K562 (cell line): ENCODE results near the gene CDCA5. TPM values are rescaled to one million over a fixed set of nuclear protein-coding genes. Genes with fewer than 3 reads are reported as not detected.

Experiments
- CC2D1A ChIP-seq: fragments of 450-650 bp; IDR thresholded peaks from 2 replicates; pipeline ENCODE4 v1.6.1; 2017; ENCODE audit warnings: mild to moderate bottlenecking
- CREB1 ChIP-seq, 2 experiments: sonication (generic) in 1 of 2; formaldehyde crosslinking in 1 of 2; IDR thresholded peaks; 2 replicates each; pipeline versions ENCODE4 v1.6.1 to v1.8.0; 2012 to 2022; ENCODE audit warnings: inconsistent platforms in 1 of 2, mild to moderate bottlenecking in 1 of 2, missing genetic modification reagents in 1 of 2, moderate library complexity in 1 of 2
- ETS2 ChIP-seq: IDR thresholded peaks from 2 replicates; pipeline ENCODE4 v1.6.1; 2016; ENCODE audit warnings: borderline replicate concordance, missing genetic modification characterization, mild to moderate bottlenecking, moderate library complexity, missing compliant biosample characterization; ENCODE audit not compliant: poor library complexity, severe bottlenecking
- ETV1 ChIP-seq: fragments of 450-650 bp; conservative IDR thresholded peaks from 2 replicates; pipeline ENCODE4 v1.6.1; 2016; ENCODE audit warnings: missing genetic modification characterization, control low read depth, low read depth, missing compliant biosample characterization
- FOSL1 ChIP-seq: fragments of 200-800 bp; sonication (Bioruptor generic); conservative IDR thresholded peaks from 2 replicates; pipeline ENCODE4 v1.6.1; 2016; ENCODE audit warnings: missing genetic modification characterization, missing compliant biosample characterization
- GABPB1 ChIP-seq: sonication (generic); formaldehyde crosslinking; IDR thresholded peaks from 2 replicates; pipeline ENCODE4 v1.8.0; 2022; ENCODE audit warnings: mild to moderate bottlenecking, missing genetic modification reagents
- HMGN3 ChIP-seq: IDR thresholded peaks from 2 replicates; pipeline ENCODE4 v1.6.1; 2011; ENCODE audit warnings: borderline replicate concordance, low read depth, mild to moderate bottlenecking, mixed read lengths, low read length; ENCODE audit not compliant: insufficient read length; ENCODE audit errors: extremely low read depth
- LCOR ChIP-seq: sonication (generic); formaldehyde crosslinking; IDR thresholded peaks from 2 replicates; pipeline ENCODE4 v1.8.0; 2022; ENCODE audit warnings: mild to moderate bottlenecking, missing genetic modification reagents
- MCM5 ChIP-seq: fragments of 450-650 bp; IDR thresholded peaks from 2 replicates; pipeline ENCODE4 v1.6.1; 2016; ENCODE audit warnings: low read depth
- MTA2 ChIP-seq: fragments of 450-650 bp; IDR thresholded peaks from 2 replicates; pipeline ENCODE4 v1.6.1; 2016; ENCODE audit warnings: low read depth
- NELFE ChIP-seq: IDR thresholded peaks from 2 replicates; pipeline ENCODE4 v1.6.1; 2011; ENCODE audit warnings: mild to moderate bottlenecking; ENCODE audit not compliant: insufficient read depth, insufficient read length
- NFXL1 ChIP-seq: fragments of 450-650 bp; formaldehyde crosslinking; IDR thresholded peaks from 2 replicates; pipeline ENCODE4 v1.4.0; 2021; ENCODE audit warnings: mild to moderate bottlenecking
- POLR2B ChIP-seq: fragments of 450-650 bp; IDR thresholded peaks from 2 replicates; pipeline ENCODE4 v1.6.1; 2018; ENCODE audit warnings: low read depth; ENCODE audit not compliant: partially characterized antibody
- PURB ChIP-seq: sonication (generic); formaldehyde crosslinking; IDR thresholded peaks from 2 replicates; pipeline ENCODE4 v1.9.0; 2021; ENCODE audit warnings: low read depth, mild to moderate bottlenecking, missing genetic modification reagents
- PYGO2 ChIP-seq: fragments of 450-650 bp; IDR thresholded peaks from 2 replicates; pipeline ENCODE4 v1.6.1; 2016; ENCODE audit warnings: mild to moderate bottlenecking, missing genetic modification characterization, moderate library complexity, missing compliant biosample characterization
- SMAD2 ChIP-seq: fragments of 150-350 bp; IDR thresholded peaks from 2 replicates; pipeline ENCODE4 v1.6.1; 2014; ENCODE audit warnings: low read depth, mild to moderate bottlenecking, low read length
- SRSF7 ChIP-seq: fragments of 200-400 bp; formaldehyde crosslinking; optimal IDR thresholded peaks from 2 replicates; pipeline ENCODE3; 2017; ENCODE audit warnings: mild to moderate bottlenecking, low read depth, low read length
- TEAD2 ChIP-seq: fragments of 450-650 bp; IDR thresholded peaks from 2 replicates; pipeline ENCODE4 v1.6.1; 2016; ENCODE audit warnings: missing genetic modification characterization, control low read depth, missing compliant biosample characterization
- TEAD4 ChIP-seq, 2 experiments: sonication (generic) in 1 of 2; formaldehyde crosslinking in 1 of 2; IDR thresholded peaks; 2 replicates each; pipeline versions ENCODE4 v1.6.1 to v1.8.0; 2012 to 2022; ENCODE audit warnings: borderline replicate concordance in 1 of 2, inconsistent platforms in 1 of 2, low read length in 1 of 2, mild to moderate bottlenecking in 1 of 2, missing genetic modification reagents in 1 of 2
- TFAM ChIP-seq: fragments of 250-450 bp; sonication (Bioruptor Pico); conservative IDR thresholded peaks from 2 replicates; pipeline ENCODE4 v1.5.0; 2021; ENCODE audit warnings: mild to moderate bottlenecking, moderate library complexity
- XRCC5 ChIP-seq: fragments of 200-400 bp; formaldehyde crosslinking; IDR thresholded peaks from 2 replicates; pipeline ENCODE4 v1.6.1; 2017; ENCODE audit warnings: low read depth, mild to moderate bottlenecking, low read length
- ZC3H4 ChIP-seq: sonication (generic); formaldehyde crosslinking; IDR thresholded peaks from 2 replicates; pipeline ENCODE4 v1.9.0; 2021; ENCODE audit warnings: missing genetic modification reagents, borderline replicate concordance
- ZNF217 ChIP-seq: sonication (generic); formaldehyde crosslinking; IDR thresholded peaks from 2 replicates; pipeline ENCODE4 v1.8.0; 2022; ENCODE audit warnings: mild to moderate bottlenecking, missing genetic modification reagents
- ZNF24 ChIP-seq: fragments of 450-650 bp; IDR thresholded peaks from 2 replicates; pipeline ENCODE4 v1.6.1; 2016
- ZNF507 ChIP-seq: conservative IDR thresholded peaks from 2 replicates; pipeline ENCODE4 v1.6.1; 2017; ENCODE audit warnings: missing genetic modification characterization, missing compliant biosample characterization
- ZNF766 ChIP-seq: fragments of 200-800 bp; sonication (Bioruptor generic); conservative IDR thresholded peaks from 2 replicates; pipeline ENCODE4 v1.6.1; 2016; ENCODE audit warnings: missing genetic modification characterization, missing compliant biosample characterization
- polyA plus RNA-seq, 8 experiments: library from polyadenylated mRNA; depleted of rRNA in 4 of 8; stranded (reverse) in 5 of 8; unstranded in 3 of 8; fragments of >200 nt; fragmentation: Nextera tagmentation in 2 of 8; fragmentation: Illumina TruSeq in 1 of 8; extraction: Ambion mirVana in 2 of 8; extraction: Trizol in 1 of 8; gene quantifications; 2 replicates each; pipeline versions ENCODE4 v1.2.1 to v1.2.3, GENCODE V29; 2011 to 2014; ENCODE audit warnings: inconsistent platforms in 1 of 8, missing spikeins in 1 of 8
- total RNA-seq, 7 experiments: library from RNA; depleted of rRNA in 6 of 7; stranded (reverse); fragments of >200 nt in 6 of 7; fragmentation: Illumina TruSeq in 2 of 7; extraction: Trizol in 2 of 7; gene quantifications; 2 replicates each; pipeline versions ENCODE4 v1.2.1 to v1.2.3, GENCODE V29; 2011 to 2021; ENCODE audit warnings: low replicate concordance in 1 of 7
- TF ChIP-seq, protein P1 (sequence below): fragments of 450-650 bp; IDR thresholded peaks from 2 replicates; pipeline ENCODE4 v1.6.1; 2016; ENCODE audit warnings: borderline replicate concordance

The CDCA5 gene
- total and polyA plus RNA-seq, 9 of the 15 experiments (the other 6 are each of a cell fraction or from before 2014, with no cell fraction given): 18.9 to 94.3 (median 64.6) TPM

DNA sequence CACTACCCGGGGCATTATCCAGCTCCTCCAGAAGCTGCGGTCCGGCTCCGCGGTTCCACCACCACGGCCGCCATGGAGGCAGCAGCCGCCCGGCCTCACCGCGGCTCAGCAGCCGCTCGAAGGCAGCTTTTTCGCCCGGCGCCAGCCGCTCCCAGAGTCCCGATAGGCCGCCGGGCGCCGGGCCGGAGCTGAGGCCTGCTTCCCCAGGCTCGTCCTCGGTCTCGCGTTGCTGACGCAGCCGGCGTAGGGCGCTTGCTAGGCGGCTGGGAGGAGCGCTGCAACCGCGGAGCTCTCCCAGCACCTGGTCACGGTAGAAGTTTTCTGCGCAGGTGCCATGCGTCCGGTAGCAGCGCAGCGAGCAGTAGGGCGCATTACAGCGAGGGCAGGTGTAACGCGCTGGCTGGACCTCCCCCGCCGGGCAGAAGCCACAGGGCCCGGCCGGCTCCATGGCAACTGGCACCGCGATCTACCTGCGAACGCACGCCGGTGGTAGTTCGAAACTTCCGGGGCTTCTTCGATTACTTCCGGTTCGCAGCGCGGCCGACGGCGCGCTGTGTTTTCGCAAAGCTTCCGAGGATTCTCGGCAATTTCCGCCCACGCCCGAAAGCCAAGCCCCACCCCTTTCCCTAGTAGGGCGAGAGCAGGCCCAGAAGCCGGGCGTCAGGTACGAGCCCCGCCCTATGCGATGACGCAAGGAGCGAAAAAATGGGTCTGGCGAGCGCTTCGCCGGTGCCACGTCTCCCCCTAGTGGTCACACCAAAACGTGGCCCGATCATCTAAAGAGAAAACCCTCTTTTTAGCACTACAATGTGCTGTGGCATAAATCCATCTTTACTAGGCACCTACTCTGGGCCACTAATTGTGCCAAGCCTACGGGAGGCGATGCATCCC, 33.6 kb upstream of the CDCA5 start, which contains the start of gene ZNHIT2 (continued):
- TF ChIP-seq MTA2 (peak; percentile 78), PURB (CRISPR knock-in tag) (no peak), ETS2 (tag) (no peak), ZNF217 (CRISPR knock-in tag) (no peak), ZC3H4 (CRISPR knock-in tag) (no peak), SRSF7 (no peak), NELFE (no peak), MCM5 (no peak), CC2D1A (peak; percentile 60; the same call in 1 of the 2 replicates), FOSL1 (0 out of 2 replicates have a peak, but pooled peaks have one; percentile 41), TFAM (CRISPR knock-in tag) (no peak), TEAD4 (IDR thresholded peaks at IDR 0.05; ENCODE audit: low read length) (no peak), TEAD4 (CRISPR knock-in tag; IDR thresholded peaks at IDR 0.05; ENCODE audit: borderline replicate concordance) (peak; percentile 35; the same call in 1 of the 2 replicates), ZNF24 (no peak), ZNF507 (tag) (no peak), SMAD2 (no peak), NFXL1 (CRISPR knock-in tag) (no peak), LCOR (CRISPR knock-in tag) (peak; percentile 75; the same call in 1 of the 2 replicates), PYGO2 (no peak), POLR2B (peak; percentile 86), TEAD2 (tag) (no peak), HMGN3 (no peak), CREB1 (IDR thresholded peaks at IDR 0.05) (peak; percentile 91), CREB1 (CRISPR knock-in tag; IDR thresholded peaks at IDR 0.05) (peak; percentile 91; the same call in 1 of the 2 replicates), ETV1 (tag) (peak; percentile 84), XRCC5 (peak; percentile 94), ZNF766 (CRISPR knock-in tag) (no peak), GABPB1 (CRISPR knock-in tag) (peak; percentile 98)
- TF ChIP-seq, protein P1, sequence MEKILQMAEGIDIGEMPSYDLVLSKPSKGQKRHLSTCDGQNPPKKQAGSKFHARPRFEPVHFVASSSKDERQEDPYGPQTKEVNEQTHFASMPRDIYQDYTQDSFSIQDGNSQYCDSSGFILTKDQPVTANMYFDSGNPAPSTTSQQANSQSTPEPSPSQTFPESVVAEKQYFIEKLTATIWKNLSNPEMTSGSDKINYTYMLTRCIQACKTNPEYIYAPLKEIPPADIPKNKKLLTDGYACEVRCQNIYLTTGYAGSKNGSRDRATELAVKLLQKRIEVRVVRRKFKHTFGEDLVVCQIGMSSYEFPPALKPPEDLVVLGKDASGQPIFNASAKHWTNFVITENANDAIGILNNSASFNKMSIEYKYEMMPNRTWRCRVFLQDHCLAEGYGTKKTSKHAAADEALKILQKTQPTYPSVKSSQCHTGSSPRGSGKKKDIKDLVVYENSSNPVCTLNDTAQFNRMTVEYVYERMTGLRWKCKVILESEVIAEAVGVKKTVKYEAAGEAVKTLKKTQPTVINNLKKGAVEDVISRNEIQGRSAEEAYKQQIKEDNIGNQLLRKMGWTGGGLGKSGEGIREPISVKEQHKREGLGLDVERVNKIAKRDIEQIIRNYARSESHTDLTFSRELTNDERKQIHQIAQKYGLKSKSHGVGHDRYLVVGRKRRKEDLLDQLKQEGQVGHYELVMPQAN: peak; percentile 98
